Stimulated activated CD4-positive, alpha-beta T cell treated with anti-CD3 and anti-CD28 coated beads, Interleukin-2, amount 100 ng/mL, for 48 hours (primary cell): ENCODE data around the gene KRTAP12-1.

Experiments used
- DNase-seq, 2 donors: peaks; one replicate each; pipeline ENCODE4 v3.0.0-alpha.2; 2020

KRTAP12-1 gene, protein sequence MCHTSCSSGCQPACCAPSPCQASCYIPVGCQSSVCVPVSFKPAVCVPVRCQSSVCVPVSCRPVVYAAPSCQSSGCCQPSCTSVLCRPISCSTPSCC

DNA sequence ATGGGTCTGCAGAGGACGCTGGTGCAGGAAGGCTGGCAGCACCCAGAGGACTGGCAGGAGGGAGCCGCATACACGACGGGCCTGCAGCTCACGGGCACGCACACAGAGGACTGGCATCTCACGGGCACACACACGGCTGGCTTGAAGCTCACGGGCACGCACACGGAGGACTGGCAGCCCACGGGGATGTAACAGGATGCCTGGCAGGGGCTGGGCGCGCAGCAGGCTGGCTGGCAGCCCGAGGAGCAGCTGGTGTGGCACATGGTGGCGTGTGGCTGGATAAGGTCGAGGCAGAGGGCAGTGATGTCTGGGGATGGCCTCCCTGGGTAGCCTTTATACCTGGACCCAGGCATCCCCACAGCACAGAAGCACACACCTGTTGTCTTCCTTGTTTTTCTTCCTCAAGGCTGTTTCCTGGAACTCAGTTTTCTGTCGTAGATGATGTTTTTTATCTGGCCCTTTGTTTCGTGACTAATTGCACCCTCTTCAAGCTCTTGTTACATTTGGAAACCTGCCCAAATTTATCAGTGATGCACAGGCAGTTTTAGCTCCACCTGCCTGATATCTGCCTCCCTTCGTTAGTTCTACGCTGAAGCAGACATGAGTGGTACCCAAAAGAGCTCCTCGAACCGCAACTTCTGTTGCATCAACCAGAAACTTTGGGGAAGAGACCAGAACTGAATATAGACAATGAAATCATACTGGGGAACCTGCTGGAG is at the start of gene KRTAP12-1:
Gene KRTAP12-1 (minus strand): TSS at position 303 of the 719 bp plus-strand sequence. CDS start 40 bp downstream, at position 263.
- DNase-seq: no peak

GRCh38 chr21:44730951-44731579 is 49.1 kb upstream of the KRTAP12-1 start:
- DNase-seq: no peak

- DNase-seq: no peak
Measured at GRCh38 chr21:44730028-44730395, 48.0 kb upstream of the KRTAP12-1 start.

DNA sequence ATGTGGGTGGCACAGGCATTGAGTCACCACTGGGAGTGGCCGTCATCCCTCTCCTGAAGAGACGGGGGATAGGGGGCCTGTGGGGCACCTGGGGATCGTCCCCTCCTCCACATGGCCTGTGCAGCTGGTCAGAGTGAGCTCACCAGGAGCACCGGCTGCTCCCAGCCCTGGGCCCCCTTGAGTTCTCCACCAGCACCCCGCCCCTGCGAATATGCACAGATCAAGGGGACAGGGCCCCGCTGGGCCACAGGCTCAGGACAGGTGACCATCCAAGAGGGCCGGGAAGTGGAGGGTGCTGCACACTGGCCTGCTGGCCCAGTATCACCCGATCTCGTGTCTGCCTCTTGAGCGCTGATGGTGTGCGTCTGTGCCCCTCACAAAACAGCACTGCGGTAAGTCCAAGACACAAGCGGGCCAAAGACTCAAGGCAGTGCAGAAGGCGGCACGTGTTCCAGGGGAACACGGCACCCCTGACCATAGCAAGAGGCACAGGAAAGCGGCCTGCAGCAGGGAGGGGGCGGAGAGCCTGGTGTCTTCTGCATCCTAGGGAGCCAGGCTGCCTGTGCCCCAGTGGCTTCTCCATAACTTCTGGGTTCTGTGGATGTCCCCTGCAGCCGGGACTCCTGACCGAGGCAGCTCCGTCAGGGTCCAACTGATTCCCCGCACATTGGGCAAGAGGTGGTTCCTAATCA is 47.5 kb upstream of the KRTAP12-1 start:
- no peak for DNase-seq

GRCh38 chr21:44728716-44729115 is 46.8 kb upstream of the KRTAP12-1 start:
- no peak for DNase-seq

GRCh38 chr21:44727757-44728156 is 45.8 kb upstream of the KRTAP12-1 start:
- no peak for DNase-seq

DNA sequence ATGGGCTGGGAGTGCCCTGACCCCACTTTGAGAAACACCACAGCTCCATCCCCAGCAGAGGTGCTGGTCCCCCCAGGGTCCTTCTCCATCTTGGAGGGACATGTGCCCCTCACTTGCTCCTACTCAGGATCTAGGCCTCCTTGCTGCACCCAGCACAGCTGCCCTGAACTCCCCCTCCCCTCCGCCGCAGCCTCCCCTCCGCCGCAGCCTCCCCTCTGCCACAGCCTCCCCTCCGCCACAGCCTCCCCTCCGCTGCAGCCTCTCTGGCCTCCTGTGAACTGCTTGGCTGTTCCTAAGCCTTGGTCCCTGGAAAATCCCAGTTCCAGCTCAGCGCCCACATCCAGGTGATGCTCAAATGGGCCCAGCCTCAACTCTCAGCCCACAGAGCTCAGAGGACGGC is 45.4 kb upstream of the KRTAP12-1 start:
- DNase-seq: no peak

DNA sequence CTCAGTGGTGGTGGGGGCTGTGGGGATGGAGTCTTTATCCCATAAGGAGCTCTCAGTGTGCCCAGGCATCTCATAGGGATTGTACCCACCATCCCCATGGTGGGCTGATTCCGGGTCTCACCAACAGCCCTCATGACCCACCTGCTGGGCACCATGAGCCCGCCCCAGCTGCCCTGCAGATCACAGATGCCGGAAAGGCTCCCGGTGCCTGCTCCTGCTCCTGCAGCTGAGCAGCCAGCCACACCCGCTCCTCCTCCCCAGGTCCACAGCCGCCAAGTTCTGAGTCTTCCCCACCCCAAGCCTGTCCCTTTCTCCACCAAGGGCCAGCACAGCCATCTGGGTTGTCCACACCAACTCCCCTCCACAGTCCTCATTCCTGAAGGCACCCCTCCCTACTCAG is 44.9 kb upstream of the KRTAP12-1 start:
- DNase-seq: no peak

DNA sequence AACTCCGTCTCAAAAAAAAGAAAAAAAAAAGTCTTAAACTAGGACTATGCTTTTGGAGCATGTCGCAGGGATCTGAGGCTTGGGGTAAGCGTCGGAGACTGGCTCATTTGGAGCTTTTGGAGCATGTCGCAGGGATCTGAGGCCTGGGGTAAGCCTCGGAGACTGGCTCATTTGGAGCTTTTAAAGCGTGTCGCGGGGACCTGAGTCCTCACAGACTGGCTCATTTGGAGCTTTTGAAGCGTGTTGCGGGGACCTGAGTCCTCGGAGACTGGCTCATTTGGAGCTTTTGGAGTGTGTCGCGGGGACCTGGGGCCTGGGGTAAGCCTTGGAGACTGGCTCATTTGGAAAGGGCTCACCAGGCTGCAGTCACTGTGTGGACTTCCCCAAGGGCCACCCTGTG is 43.0 kb upstream of the KRTAP12-1 start:
- no peak for DNase-seq

DNA sequence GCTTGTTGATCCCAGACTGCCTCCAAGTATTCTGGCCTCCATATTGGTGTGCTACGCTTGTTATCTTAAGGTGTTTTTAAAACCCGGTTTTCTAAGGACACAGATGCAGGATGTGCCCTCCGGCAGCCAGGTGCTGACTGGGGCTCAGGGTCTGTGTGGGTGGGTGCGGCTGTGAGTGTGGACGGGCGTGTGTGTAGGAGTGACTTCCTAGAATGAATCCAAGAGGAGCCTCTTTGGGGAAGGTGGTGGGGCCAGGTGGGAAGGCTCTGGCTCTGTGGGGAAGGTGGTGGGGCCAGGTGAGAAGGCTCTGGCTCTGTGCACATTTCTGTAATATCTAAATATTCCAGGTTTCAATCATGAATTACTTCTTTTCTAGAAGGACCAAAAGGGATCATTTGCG is 42.2 kb upstream of the KRTAP12-1 start:
- DNase-seq: no peak

GRCh38 chr21:44723177-44724131 is 41.5 kb upstream of the KRTAP12-1 start:
- no peak for DNase-seq

GRCh38 chr21:44722731-44723130 is 40.8 kb upstream of the KRTAP12-1 start:
- DNase-seq: no peak

DNA sequence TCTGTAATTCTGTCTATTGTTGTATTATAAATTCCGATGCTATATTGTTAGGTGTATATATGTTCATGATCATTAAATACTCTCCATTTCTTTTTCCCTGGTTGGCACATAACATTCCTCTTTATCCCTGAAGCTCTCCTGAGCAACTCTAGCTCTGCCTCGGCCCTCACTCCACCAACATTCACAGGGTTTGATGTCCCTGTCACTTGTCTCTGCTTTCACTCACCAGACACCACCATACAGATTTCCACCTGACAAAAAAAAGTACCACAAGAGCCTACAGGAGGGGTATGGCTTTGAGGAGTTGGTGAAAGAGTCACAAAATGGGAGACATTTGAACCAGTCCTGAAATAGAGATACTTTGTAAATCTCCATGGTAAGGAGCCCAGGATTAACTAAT is 38.2 kb upstream of the KRTAP12-1 start:
- no peak for DNase-seq

DNA sequence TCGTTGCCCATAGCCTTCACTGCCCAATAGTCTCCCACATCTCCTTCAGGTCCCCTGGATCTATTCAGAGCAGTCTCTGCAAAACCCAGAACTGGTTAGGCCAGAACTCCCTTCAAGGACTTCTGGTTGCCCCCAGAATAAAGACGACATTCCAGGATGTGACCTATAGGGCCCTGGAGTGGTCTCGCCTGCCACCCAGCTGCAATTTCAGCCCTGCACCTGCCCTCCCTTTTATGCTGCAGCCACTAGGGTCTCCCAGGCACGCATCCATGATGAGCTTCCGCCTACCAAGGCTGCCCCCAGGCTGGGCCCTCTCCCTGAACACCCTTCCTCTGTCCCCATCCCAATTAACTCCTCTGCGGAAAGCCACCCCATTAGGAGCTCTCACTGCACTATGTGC is 36.6 kb upstream of the KRTAP12-1 start:
- DNase-seq: no peak

GRCh38 chr21:44718093-44718492 is 36.1 kb upstream of the KRTAP12-1 start:
- no peak for DNase-seq

DNA sequence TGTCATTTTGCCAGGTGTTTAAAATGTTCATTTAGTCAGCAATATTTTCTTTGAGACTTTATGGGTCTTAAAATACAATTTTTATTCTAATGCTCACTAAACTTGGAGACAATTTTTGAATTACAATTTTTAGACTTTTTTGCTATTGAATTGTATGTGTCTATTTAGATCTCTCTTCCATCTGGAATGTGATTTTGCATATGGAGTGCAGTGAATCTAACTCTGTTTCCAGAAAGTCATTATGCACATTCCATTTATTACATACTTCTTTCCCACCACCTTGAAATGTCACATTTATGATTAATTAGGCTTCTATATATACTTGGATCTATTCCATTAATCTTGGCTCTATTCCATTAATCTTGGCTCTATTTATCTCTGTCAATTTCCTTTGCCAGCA is 35.0 kb upstream of the KRTAP12-1 start:
- DNase-seq: no peak

DNA sequence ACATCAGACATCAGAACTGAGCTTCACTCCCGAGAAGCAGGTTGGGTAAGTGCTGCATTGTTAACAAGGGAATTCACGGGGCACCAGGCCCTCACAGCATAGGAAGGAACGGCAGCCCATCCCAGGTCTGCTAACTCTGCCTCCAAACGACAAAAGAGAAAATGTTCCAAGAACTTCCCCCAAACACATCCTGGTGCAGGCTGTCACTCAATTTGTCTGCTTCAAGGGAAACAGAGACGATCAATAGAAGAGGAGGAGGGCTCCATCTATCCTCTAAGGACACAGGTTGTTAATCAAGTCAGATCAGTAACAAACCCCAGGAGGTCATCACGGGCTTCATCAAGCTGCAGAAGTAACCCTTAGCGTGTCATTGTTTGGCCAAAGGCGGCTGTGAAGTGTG is 32.9 kb upstream of the KRTAP12-1 start:
- no peak for DNase-seq

- no peak for DNase-seq
Measured at GRCh38 chr21:44713846-44714245, 31.9 kb upstream of the KRTAP12-1 start.

- DNase-seq: no peak
Measured at GRCh38 chr21:44713130-44713529, 31.2 kb upstream of the KRTAP12-1 start.

DNA sequence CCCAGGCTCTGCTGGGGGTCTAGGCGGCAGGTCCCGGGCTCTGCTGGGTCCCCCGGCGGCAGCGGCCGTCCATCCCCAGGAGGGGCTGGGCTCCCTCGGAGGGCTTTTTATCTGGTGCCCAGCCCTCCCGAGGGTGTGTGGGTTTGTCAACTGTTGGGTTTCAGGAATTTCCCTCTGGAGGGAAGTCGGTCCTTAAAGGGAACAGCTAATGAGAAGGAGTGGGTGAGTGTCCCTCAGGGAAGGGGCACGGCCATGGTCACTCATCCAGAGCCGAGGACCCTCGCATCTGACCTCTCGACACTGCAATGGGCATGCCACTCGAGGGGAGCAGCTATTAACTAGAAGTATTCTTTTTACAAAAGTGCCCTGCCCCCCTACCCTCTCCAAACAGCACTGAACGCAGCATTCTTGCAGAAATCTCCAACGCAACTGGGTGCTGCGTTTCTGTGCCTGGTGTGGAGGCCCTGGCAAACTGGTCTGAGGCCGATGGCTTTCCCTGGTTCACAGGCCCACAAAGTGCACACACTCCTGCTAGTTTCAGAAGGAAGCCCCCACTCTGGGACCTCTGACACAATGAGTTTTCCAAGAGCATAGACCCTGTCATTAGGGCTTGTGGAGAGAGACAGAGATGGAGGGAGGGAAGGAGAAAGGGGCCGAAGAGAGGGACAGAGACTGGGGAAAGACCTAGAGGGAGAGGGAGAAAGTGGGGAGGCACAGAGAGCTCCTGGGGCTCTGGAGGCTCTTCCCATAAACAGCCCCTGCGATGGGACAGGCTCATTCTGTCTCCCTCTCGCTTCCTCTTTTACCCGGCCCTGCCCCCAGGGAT is 30.5 kb upstream of the KRTAP12-1 start:
- DNase-seq: no peak

DNA sequence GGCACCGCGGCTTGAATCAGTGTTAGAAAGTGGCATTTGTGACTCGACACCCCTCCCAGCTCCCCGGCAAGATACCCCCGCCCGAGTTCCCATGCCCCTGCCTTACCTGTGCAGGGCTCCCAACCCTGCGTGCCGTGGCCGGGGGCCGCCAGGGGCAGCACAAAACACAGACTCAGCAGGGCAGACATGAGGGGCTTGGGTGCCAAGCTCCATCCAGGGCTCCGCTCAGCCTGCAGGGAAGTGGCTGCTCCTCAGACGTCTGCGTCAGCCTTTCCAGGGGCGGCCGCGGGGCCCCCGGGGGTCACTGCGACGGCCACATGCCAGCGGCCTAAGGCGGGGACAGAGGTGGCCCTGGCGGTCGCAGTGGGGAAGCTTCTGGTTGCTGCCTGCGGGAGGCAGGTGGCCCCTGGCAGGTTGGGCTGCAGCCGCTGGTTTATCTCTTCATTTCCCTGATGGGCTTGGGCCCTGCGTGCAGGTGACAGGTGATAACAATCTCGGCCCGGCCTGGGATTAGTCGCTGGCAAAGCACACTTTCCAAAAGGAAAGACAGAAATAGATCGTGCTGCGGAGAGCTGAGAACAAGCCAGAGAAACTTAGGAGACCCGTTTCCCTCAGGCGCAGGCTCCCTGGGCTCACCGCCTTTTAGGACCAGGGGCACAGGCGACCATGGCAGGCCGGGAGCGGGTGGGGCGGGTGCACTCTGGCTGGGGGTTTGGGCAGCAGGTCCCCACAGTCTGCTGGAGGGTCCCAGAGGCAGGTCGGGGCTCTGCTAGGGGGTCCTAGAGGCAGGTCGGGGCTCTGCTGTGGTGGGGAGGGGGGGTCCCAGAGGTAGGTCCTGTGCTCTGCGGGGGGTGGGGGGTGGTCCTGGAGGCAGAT is 29.6 kb upstream of the KRTAP12-1 start, which contains the start of gene TSPEAR:
Gene TSPEAR (minus strand): TSS at position 246 of the 876 bp plus-strand sequence. CDS start 58 bp downstream, at position 188.
- DNase-seq: no peak
